NCI-H1105 treated with DMSO at 0.1 percent for 48 hours (cell line): ENCODE results near the gene CFAP221.

Experiments used
- DNase-seq: peaks from one replicate; lab custom pipeline; 2025; lab: John Stamatoyannopoulos, UW

CFAP221 gene

DNA sequence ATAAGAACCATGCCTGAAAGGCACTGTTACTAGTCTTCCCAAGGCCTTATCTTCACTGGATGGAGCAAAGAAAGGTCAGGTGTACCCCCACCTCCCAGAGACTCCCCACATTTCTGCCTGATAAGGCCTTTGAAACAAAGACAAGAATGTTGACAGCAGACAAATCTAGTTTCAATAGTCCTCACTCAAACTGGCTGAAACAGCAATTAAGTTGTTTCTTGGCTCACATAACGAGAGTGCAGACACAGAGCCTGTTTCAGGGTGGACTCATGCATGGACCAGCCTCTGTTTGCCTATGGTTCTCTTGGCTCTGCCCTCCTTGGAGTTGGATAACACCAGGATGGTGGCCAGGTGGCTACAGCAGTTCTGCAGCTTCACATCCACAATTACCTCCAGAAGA lies 7.5 kb upstream of the CFAP221 start:
- no peak for DNase-seq

DNA sequence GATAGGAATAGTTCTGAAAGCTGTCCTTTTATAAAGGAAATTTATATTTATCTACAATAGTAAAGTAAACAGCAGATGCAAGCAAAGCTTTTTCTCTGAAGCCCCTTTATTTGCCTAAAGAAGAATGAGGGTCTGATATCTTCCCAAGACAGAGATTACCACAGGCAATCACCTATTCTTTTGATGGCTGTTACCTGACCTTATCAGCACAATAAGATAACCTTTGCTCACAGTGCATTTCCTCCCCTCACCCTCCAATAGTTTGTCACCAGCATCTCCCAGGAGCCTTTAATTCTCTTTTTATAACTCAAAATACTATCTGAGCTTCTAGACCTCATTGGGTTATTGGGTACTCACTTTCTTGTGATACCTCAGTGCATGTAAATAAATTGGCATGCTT lies 6.5 kb upstream of the CFAP221 start:
- DNase-seq, result no peak

DNA sequence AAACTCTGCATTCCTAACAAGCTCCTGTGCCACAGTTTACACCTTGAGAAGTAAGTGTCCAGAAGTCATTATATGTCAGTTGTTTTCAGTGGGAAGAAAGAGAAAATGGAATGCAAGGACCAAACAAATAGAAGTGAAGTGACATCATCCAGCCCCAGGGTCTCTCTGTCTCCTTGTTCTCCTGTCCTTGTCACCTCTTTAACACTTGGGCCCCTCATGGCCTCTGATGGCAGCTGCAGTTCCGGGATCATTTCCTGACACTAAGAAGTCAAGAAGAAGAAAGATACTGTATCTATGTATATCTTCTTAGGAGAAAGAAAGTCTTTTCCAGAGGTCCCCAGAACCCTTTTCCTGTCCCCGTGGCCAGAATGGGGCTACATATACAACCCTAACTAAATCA lies 2.8 kb upstream of the CFAP221 start:
- DNase-seq, result no peak

DNA sequence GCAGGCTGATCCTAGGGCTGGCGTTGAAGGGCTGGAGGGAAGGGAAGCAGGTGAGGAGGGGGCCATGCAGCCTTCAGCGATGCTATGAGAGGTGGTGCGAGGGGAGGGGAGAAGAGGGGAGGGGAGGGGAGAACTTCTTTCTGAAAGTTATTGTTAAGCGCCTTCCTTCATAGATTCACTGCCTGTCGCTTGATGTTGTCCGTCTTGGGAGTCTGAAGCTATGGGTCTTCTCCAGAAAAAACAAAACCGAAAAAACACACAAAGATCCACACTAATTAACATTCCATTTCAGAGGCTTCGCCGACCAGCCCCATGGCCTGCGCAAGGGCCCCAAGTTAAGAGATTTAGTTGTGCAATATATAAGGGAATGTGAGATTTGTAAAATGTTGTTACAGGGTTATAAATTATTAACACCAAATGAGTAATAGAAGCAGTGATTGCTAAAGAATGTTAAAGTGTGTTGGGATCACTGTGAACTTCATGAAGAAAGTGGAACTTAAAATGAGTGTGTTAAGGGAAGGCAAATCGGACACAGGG lies 758 bp downstream of the CFAP221 start:
- no peak for DNase-seq

DNA sequence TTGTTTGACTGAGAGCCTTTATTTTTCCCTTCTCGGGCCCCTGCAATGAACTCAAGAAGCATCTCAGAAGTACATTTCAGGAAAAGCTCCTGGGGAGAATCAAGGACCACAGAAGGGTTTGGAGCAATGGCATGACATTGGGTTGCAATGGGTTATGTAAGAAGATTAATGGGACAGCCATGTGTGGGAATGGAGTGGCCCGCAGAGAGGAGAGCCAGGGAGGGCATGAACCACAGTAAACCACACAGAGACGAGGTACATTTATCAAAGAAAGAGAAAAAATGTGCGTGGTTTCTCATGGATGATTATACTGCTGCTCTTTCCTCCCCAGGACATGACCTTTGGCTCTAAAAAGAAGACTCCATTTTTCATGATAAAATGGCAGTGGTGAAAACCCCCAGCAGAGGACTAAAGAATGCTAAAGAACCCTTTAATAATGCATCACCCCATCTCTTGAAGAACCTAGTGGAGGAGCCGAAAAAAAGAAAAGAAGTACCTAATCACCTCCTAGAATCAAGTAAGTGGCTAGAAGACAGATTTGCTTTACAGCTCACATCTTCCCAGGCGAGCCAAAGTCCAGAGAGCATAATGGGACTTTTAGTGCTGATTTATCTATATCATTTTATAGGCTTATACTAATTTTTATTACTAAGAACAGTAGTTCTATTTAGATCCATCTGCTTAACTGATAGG lies 1.7 kb downstream of the CFAP221 start:
- no peak for DNase-seq

DNA sequence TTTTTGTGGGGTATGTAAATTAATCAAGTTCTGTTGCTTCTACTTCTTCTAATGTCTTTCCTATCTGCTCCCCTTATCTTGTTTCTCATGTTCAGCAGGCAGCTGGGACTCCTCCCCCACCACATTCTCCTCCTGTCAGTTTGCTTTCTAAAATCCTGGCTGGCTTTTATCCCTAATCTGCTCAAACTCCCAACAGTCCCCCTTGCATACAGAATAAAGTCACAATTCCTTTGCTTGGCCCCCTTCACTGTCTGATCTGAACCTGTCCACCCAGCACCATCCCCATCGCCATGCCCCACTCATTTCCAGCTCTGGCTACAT lies 2.2 kb downstream of the CFAP221 start:
- DNase-seq, result no peak

DNA sequence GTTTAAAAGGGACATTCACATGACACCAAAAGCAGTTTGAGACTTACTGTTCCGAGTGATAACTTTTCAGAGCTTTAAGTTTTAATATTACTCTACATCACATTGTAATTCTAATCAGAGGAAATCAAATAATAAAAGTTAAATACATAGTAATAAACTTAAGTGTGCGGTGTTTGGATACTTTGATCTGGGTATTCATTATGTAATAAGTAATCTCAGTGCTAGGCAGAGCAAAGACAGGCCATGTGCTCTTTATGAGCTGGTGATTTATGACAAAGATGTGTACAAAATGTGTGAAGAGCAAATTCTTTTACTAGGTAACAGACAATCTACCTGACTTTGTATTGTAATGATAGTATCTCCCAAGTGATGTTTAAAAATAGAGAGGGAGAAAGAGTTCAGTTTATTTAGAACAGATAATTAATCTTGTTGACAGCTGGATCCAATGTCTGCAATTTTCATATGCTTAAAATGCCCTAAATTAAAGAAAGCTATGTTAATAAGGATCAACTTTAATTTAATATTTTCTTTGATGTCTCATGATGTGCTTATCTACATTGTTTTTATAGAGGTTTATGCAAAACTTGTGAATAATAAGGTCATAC lies 4.4 kb downstream of the CFAP221 start:
- no peak for DNase-seq

DNA sequence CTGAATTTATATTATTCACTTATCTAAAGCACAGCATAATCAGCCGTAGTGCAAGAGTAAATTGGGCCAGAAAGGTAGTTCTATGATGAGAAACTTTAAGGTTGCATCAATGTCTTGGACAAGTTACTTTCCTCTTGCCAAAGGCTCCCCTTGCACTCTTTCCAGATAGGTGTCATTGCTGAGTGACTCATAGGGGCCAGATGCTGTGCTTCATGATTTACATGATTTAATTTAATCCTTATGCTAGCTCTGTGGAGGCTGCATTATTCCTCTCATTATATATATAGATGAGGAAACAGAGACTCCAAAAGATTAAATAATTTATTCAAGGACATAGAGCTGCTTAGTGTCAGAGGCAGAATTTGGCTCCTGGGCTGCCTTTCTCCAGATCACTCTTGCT lies 5.0 kb downstream of the CFAP221 start:
- no peak for DNase-seq

DNA sequence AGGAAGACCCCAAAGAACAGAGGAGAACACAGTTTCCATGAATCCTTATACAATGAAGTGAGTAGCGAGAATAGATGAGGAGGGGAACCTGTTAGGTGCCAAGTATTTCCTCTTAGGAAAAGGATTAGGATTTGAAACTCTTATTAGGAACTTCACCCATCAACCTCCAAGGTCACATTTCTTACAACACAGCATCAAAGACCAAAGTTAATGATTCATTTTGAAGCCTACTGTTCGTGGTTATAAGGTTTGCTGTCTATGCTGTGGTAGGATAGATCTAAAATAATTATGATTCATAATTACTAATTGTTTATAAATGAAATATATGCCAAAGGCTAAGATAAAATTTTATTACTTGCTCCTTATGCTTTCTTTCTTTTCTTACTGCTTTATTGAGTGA lies 6.1 kb downstream of the CFAP221 start:
- DNase-seq, result no peak

DNA sequence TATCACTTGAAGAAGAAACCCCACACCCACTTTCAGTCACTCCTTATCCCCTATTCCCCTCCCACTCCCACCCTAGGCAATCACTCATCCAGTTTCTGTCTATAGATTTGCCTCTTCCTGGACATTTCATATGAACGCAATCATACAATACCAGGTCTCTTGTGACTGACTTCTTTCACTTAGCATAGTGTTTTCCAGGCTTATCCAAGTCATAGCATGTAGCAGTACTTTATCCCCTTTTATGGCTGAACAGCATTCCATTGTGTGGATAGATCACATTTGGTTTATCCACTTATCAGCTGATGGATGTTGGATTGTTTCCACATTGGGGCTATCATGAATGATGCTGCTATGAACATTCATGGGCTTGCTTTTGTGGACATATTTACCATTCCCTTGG lies 6.6 kb downstream of the CFAP221 start:
- no peak for DNase-seq

DNA sequence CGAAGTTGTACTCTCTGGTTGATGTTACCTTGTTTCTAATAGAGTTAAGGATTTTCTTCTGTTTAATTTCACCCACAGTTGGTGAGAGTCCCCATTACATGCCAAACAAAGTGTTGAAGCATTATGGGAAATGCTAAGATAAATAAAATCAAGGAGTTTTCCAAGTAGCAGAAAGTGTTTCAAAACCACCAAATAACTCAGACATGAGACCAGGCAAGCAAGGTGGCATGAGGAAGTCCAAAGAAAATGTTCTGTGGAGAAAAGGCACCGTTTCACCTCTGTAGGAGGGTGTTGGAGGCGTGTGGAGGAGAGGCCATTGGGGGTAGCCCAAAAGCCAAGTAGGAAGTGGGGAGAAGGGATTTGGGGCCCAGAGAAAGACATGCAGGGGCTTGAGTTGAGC lies 8.7 kb downstream of the CFAP221 start:
- DNase-seq, result no peak

DNA sequence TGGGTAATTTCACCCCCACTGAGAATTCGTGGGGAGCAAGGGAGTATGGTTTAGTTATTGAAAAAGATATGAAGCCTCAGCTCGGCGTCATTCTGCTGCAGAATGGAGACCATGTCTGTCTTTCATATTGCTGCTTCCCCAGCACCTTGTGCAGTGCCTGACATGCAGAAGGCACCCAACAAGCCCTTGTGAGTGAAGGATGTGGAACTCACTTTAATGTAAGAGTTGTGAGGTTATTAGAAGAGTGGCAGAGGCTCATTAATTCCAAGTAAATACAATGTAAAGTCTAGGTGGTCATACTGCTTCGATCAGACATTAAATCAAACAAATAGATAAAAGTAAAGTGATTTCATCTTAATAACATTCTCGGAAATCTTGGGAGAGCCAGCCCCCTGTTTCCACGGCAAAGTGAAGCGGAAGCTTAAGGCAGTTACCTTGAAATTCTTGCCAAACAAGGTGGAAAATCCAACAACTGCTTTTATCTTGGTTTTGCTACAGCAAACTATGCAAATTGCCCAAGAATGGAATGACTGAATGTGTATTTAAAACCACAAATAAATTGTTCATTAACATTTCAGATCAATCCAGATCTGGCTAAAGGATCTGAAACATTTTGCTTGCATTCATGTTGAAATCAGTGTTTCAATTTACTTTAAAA lies 9.6 kb downstream of the CFAP221 start:
- DNase-seq, result no peak

DNA sequence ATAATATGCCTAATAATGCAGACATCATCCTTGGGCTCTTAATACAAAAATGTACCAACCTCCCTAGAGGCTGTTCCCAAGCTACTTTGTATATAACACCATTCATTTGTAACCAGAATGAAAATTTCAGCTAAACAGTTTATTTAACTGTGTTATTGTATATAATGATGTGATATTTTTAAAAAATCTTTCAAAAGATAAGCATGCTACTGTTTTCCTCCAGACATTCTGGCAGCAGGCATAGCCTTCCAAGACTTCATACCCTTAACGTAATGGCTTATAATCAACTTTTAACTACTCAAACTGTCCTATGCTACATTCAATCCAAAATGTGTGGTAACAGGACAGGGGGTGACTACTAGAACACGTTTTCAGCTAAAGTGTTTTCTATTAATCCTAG lies 21.2 kb downstream of the CFAP221 start:
- no peak for DNase-seq

DNA sequence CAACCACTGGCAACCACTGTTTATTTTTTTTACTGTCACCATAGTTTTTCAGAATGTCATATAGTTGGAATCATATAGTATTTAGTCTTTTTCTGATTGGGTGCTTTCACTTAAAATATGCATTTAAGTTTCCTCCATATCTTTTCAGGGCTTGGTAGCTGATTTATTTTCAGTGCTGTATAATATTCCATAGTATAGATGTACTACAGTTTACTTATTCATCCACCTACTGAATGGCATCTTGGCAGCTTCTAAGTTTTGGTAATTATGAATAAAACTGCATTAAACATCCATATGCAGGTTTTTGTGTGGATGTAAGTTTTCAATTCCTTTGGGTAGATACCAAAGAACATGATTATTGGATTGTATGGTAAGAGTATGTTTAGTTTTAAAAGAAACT lies 23.0 kb downstream of the CFAP221 start:
- DNase-seq, result no peak

DNA sequence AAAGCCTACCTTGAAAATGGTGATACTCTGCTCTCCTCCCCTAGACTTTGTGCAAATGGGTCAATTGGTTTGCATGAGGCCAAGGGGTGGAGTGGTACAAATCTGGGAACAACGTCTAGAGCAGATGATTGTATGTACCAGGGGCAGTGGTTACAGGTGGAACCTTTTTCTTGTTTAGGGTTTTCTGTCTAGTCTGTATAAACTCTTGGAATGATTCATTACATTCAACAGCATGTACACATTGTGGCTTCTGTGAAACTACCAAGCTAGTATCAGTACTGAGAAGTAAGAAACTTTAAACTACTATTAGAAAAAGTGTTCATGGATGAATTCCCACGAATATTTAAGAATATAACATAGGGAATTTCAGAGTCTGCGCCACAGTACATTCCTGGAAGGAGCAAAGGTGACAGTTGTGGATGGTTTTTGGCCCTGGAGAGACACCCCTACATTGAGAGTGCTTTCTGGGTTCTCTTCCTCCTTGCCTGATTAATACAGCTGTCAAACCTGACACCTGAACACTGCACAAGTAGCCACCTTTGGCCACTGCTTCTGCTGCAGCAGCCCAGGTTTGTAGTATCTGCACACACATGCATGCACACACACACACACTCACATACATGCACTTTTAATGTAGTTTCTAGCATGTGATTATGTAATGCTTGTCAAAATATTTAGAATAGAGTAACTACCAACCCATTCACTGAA lies 30.0 kb downstream of the CFAP221 start:
- DNase-seq, result no peak

DNA sequence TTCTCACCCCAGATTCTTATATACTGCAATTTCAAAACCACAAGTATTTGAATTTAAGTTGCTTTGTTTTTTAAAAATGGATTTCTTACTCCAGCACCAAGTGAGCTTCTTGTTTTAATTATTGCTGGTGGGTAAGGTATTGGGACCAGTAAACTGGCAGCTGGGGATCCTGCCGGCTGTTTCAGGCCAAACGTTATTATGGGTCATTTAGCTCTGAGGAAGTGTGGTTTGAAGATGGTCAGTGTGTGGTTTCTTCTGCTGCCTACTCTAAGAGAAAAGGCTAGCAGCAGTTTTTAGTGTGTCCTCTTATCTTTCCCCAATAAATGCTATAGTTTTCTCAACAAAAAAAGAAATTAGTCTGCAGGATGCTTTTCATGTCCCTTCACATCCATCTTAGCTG lies 30.6 kb downstream of the CFAP221 start:
- DNase-seq, result no peak

DNA sequence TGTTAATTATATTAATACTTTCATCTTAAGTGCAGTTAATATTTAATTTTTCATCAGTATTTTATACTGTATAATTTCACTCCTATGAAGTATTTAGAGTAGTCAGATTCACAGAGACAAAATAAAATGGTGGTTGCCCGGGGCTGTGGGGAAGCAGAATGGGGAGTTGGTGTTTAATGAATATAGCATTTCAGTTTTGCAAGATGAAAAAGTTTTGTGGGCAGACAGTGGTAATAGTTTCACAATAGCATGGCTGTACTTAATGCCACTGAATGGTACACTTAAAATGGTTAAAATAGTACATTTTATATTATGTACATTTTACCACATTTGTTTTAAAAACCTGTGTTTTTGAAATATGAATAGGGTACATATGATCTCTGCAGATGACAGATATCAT lies 31.2 kb downstream of the CFAP221 start:
- no peak for DNase-seq

DNA sequence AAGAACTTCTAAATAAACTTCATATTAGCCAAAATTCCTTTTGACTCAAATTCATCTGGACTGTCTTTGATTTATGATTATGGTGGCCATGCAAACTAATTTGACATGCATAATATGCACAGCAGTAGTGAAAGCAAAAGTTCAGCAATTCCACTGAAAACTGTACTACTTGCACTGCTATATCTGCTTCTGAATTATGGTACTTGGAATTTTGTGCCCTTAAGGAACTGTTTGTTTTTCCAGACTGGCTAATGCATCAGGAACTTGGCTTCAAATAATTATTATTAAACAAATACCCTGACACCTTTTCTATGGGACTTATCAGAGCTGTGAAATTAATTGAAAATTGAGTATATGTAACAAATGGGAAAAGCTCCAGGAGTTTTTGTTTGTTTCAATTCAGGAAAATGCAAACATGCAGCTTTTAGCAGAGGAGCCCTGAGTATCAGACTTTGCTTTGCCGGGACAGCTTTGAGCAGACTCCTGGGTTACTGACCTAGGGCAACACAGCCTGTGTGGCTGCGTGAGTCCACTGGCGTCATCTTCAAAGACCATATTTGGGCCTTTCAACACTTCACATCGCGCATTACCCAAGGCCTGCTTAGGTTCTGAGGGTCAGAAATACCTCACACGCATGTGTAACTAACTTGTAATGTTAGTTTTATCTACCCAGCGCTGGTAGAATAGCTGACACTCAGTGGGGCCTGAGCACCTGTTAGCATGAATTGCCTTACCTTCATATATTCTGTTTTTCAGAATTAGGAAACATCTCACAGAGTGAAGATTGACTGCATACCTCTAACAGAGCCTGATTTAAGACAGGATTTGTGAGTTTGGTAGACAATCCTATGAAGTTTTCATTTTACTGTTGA lies 35.4 kb downstream of the CFAP221 start:
- no peak for DNase-seq

DNA sequence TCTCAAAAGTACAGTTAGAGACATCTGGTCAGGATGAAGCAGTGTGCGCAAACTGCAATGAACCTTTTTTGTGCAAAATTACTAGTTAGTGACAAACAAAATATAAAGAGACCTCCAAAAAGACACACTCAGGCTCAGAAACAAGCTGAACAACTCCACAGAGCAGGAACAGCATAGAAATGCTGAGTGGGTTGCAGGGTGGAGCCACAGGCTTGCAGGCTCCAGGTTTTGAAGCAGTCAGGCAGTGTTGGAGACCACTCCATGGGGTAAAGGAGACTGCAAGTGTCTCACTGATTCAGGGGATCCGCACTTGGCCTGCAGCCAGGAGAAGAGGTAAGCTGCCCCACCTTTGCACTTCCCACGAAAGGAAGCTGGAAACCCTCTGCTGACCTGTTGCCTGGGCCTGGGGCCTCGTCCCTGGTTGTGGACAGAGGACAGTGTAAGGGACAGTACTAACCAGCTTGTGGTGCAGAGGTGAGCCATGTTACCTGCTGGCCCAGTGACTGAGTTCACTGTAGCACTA lies 36.4 kb downstream of the CFAP221 start:
- DNase-seq, result no peak

DNA sequence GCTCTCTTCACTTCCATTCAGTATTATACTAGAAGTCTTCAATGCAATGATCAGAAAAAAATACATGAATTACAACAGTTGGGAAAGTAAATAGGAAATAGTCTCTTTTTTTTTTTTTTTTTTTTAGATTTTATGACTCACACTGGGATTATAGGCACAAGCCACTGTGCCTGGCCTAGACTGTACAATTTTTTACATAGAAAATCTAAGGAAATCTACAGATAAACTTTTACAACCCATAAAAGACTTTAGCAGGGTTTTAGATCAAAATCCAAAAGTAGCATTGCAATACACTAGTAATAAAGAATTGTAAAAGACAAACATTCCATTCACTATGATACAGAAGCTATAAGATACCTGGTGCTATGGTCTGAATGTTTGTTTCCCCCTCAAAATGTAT lies 39.0 kb downstream of the CFAP221 start:
- DNase-seq, result no peak

DNA sequence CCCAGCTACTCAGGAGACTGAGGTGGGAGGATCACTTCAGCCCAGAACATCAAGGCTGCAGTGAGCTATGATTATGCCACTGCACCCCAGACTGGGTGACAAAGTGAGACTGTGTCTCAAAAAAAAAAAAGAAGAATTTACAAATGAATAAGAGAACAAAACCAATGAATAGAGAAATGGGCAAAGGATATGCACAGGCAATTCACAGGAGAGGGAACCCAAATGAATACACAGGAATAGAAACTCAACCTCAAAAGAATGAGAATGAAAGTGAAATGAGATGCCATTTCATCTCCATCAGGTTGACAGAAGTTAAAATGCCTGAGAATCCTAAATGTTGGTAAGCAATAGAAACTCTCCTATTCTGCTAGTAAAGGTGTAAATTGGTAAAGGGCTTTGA lies 40.2 kb downstream of the CFAP221 start:
- no peak for DNase-seq

DNA sequence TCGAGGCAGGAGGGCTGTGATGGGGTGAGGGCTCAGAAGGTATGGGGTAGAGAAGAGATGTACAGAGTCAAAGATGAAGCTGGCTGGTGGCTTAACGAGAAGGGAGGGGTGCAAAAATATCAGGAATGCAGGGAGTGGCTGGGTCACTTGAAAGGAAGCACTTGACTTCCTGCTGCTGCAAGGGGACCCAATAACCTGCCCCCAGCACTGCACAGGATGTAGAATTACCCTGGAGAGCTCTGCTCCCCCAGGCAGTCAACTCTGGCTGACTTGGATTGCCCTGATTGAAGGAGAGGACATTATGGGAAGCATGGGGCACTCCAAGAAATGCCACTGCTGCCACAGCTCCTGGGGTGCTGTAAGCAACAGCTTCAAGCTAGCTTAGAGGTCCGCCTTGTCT lies 41.8 kb downstream of the CFAP221 start:
- no peak for DNase-seq
